Airway epithelial cell (primary cell): ENCODE data around the gene TXLNB. TPM values are rescaled to one million over a fixed set of nuclear protein-coding genes. Genes with fewer than 3 reads are reported as not detected.

Experiments
- total RNA-seq: library from RNA; depleted of rRNA; stranded (reverse); fragments of >200 nt; gene quantifications from 2 replicates; pipeline ENCODE4 v1.2.3, GENCODE V29; 2015

The TXLNB gene
- not detected in 2 replicates for total RNA-seq

GRCh38 chr6:139291813-139292619 is at the start of gene TXLNB:
Gene TXLNB (minus strand): TSS chr6:139291998. CDS start chr6:139288899, 3,099 bp downstream.

Other genes with a start within 250 kb of the TXLNB start
- gene HECA, start 156.9 kb downstream of the TXLNB start, total RNA-seq: 8.8 and 11.6 TPM in 2 replicates
- 23.7 and 34.4 TPM in 2 replicates for gene CITED2, start 82.7 kb upstream of the TXLNB start, total RNA-seq